ENCODE results near the gene ADGRV1.
"Not testable (repeated sequence)": the region's sequence is repeated elsewhere in the genome, so short reads cannot be mapped to it uniquely, and the experiment has no call there.

DNA sequence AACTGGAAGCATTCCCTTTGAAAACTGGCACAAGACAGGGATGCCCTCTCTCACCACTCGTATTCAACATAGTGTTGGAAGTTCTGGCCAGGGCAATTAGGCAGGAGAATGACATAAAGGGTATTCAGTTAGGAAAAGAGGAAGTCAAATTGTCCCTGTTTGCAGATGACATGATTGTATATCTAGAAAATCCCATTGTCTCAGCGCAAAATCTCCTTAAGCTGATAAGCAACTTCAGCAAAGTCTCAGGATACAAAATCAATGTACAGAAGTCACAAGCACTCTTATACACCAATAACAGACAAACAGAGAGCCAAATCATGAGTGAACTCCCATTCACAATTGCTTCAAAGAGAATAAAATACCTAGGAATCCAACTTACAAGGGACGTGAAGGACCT is 128.9 kb downstream of the ADGRV1 start:
- TF ChIP-seq EZH2 (IDR thresholded peaks at IDR 0.05; ENCODE audit: borderline replicate concordance, low read depth, low read length, severe bottlenecking): not testable (repeated sequence)
- TF ChIP-seq, protein P1, sequence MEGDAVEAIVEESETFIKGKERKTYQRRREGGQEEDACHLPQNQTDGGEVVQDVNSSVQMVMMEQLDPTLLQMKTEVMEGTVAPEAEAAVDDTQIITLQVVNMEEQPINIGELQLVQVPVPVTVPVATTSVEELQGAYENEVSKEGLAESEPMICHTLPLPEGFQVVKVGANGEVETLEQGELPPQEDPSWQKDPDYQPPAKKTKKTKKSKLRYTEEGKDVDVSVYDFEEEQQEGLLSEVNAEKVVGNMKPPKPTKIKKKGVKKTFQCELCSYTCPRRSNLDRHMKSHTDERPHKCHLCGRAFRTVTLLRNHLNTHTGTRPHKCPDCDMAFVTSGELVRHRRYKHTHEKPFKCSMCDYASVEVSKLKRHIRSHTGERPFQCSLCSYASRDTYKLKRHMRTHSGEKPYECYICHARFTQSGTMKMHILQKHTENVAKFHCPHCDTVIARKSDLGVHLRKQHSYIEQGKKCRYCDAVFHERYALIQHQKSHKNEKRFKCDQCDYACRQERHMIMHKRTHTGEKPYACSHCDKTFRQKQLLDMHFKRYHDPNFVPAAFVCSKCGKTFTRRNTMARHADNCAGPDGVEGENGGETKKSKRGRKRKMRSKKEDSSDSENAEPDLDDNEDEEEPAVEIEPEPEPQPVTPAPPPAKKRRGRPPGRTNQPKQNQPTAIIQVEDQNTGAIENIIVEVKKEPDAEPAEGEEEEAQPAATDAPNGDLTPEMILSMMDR (IDR thresholded peaks at IDR 0.05; ENCODE audit: borderline replicate concordance, extremely low read depth, low read length, poor library complexity, severe bottlenecking): not testable (repeated sequence)

Measured in DND-41 (cell line).